GM12892 (cell line): ENCODE measurements around the gene FRMD3.

Experiments
- DNase-seq: peaks from one replicate; pipeline ENCODE4 v3.0.0; 2011; ENCODE audit not compliant: insufficient read length
- FAIRE-seq: peaks from 2 replicates; lab custom pipeline; 2011; peaks lifted over from hg19 to GRCh38; lab: Jason Lieb, UNC
- POLR2A ChIP-seq: IDR thresholded peaks from 2 replicates; pipeline ENCODE4 v1.6.1; 2011; ENCODE audit warnings: low read depth, low read length, control low read depth
- POLR2AphosphoS5 ChIP-seq: IDR thresholded peaks from 2 replicates; pipeline ENCODE4 v1.6.1; 2011; ENCODE audit warnings: low read depth, low read length, control low read depth
- TAF1 ChIP-seq: IDR thresholded peaks from 2 replicates; pipeline ENCODE4 v1.6.1; 2011; ENCODE audit warnings: low read depth, mild to moderate bottlenecking, control low read depth, low read length, borderline replicate concordance

FRMD3 gene

DNA sequence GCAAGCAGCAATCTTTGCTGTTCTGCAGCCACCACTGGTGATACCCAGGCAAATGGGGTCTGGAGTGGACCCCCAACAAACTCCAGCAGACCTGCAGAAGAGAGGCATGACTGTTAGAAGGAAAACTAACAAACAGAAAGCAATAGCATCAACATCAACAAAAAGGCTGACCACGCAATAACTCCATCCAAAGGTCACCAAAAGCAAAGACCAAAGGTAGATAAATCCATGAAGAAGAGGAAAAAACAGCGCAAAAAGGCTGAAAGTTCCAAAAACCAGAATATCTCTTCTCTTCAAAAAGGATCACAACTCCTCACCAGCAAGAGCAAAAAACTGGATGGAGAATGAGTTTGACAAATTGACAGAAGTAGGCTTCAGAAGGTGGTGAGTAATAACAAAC is 23.4 kb downstream of the FRMD3 start:
- FAIRE-seq (no peak), DNase-seq (no peak)
- TF ChIP-seq TAF1: no peak
- no peak for TF ChIP-seq POLR2AphosphoS5
- TF ChIP-seq POLR2A: no peak

DNA sequence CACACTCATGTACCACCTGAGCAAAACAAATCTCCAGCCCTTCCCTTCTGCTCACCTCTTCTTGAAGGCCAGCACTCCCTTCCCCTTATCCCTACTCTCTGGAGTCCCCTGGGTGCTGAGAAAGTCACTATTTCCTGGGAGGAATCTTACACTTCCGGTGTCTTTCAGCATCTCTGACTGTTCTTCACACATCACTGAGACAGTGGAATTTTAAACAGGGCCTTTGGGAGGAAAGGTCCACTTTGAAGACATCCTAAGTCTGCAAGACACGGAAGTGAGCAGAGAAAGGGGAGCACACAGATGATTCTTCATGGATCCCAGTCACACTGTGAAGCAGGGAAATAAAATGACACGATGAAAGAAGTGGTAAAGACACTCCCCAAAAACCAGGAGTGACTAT is 25.6 kb downstream of the FRMD3 start:
- TF ChIP-seq POLR2AphosphoS5: no peak
- TF ChIP-seq POLR2A: no peak
- no peak for TF ChIP-seq TAF1
- no peak for FAIRE-seq

DNA sequence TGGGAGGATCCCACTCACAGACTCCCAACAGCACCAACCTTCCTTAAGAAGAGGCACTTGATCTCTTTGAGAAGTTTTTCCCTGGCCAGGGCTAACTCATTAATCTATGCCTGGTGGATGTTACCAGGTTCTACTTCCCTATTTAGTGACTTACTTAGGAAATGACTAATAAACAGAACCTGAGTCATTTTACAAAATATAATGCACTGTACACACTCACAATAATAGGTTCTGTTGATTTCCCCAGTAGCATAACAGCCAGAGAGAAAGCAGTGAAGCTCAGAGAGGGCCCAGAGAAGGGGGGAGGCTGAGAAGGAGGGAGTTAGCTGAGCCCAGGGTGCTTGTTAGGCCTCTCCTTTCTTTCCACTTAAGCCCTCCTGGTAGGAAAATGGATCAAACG is 27.1 kb downstream of the FRMD3 start:
- DNase-seq: no peak
- TF ChIP-seq POLR2A (no peak), POLR2AphosphoS5 (no peak), TAF1 (no peak)
- FAIRE-seq: no peak

More for the DNA sequence above, 25.6 kb downstream of the FRMD3 start:
- no peak for DNase-seq

DNA sequence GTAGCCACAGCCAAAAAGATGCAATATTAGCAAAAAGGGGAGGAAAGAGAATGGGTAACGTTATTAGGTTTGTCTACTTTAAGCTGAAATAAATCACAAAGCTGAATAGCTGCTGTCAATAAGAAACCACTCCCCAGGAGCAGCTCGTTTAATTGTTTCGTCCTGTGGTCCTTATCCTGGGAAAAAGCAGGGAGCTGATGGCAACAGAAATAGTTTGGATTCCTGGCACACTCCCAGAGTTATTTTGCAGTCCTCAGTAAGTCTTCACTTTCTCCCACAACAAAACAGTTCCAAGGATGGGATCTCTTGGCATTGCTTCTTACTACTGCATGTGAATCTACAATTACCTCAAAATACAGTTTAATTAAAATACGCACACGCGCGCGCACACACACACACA is 28.8 kb downstream of the FRMD3 start:
- no peak for DNase-seq
- TF ChIP-seq POLR2AphosphoS5 (no peak), TAF1 (no peak), POLR2A (no peak)
- FAIRE-seq: no peak

DNA sequence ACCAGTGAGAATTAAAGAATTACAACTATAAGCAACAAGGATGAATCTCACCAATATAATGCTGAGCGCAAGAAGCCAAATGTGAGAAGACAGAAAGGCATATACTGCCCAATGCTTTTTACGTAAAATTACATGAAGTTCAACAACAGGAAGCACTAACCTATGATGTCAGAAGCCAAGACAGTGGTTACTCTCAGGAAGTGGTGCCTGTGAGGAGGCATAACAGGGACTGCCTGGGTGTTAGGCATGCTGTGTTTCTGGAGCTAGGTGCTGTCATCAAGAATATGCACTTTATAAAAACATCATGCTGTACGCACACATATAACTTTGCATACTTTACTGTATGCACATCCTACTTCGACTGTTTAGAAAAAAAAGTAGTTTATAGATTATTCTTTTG is 30.1 kb downstream of the FRMD3 start:
- FAIRE-seq (no peak), DNase-seq (no peak)
- TF ChIP-seq POLR2AphosphoS5 (no peak), TAF1 (no peak), POLR2A (no peak)

DNA sequence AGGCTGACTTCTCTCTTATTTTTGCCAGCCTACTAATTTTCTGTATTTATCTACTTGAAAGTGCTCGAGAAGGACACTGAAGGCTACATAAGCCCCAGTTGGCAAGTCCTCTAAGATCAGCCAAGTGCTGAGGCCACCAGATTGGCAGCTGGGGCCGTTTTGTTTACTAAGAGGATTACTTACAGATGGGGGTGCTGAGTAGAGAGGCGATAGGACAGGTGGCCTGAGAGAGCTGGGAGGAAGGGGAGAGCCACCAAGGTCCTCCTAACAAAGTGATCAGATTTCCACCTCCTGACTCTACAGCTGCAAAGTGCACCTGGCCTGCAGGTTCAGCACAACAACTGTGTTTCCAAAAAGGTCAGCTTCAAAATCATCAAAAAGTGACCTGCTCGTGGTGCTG is 32.9 kb downstream of the FRMD3 start:
- FAIRE-seq: no peak
- TF ChIP-seq POLR2AphosphoS5 (no peak), TAF1 (no peak), POLR2A (no peak)

DNA sequence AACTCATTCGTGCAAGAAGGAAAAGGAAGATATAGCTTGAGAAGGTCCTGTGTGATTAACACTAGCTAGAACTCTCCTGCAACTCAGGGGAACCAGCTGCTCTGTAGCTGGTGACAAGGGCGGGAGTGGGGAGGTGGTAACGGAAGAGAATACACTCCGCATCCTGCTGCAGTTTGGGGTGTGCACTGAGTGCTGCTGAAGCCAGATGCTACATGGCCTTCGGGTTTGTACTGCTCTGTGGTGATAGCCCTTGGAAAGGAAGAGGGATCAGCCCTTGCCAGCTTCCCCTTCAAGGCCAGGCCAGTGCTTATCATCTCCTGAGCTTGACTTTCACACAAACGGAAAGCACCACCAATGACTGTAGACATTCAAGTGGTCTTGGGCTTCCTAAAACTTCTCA is 34.3 kb downstream of the FRMD3 start:
- TF ChIP-seq TAF1: no peak
- no peak for TF ChIP-seq POLR2A
- TF ChIP-seq POLR2AphosphoS5: no peak
- DNase-seq (no peak), FAIRE-seq (no peak)

More for the DNA sequence above, 32.9 kb downstream of the FRMD3 start:
- no peak for DNase-seq

DNA sequence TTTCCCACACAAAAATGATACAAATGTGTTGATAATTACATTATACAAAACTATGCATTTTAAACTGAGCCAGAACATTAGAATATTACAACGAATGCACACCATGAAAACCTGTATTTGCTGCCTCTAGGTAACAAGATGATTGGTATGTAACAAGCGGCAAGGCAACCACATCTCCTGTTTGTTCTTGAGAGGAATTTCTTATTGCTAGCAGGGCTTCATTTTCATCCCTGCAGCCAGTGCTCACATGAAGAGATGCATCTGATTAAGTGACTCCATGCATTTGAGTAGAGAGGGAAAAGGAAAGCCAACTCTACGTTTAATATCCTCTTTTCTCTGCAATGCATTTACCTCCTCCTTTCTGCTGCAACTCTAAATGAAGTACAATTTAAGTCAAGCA is 36.6 kb downstream of the FRMD3 start:
- TF ChIP-seq POLR2A (no peak), TAF1 (no peak), POLR2AphosphoS5 (no peak)
- DNase-seq (no peak), FAIRE-seq (no peak)

DNA sequence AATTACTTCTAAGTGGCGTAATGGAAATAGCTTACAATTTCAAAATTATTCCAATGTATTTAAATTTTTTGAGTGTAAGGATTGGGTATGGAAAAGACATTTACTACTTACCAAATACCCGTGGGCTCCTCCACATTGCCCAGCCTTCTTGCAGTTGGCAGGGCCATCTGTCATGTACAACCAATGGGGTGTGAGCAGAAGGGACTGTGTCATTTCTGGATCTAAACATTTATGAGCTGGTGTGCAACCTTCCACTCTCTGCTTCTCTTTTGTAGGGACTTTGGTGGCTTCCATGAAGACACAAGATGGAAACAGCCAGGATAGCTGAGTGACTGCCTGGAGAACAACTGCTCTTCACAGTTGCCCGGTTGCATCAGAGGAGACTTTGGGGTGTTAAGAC is 40.8 kb downstream of the FRMD3 start:
- TF ChIP-seq TAF1 (no peak), POLR2AphosphoS5 (no peak)
- FAIRE-seq: no peak

DNA sequence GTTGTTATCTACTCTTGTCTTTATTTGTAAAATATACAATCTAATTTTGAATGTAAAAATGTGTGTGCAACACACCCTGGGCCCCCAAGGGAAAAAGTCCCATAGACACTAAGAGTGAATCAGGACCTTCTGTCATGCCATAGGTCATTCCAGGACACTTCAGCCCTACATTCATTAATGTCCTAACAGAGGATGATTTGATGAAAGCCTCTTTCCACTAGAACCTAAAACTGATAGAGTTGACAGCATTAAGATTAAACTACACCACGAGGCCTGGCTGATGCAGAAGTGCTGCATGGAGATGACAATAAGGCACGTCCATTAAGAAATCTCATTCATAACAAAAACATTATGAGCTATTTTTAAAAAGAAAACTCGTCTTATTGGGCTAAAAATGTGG is 46.2 kb downstream of the FRMD3 start:
- no peak for DNase-seq
- TF ChIP-seq POLR2AphosphoS5 (no peak), TAF1 (no peak), POLR2A (no peak)
- no peak for FAIRE-seq

More for the DNA sequence above, 40.8 kb downstream of the FRMD3 start:
- DNase-seq: no peak

DNA sequence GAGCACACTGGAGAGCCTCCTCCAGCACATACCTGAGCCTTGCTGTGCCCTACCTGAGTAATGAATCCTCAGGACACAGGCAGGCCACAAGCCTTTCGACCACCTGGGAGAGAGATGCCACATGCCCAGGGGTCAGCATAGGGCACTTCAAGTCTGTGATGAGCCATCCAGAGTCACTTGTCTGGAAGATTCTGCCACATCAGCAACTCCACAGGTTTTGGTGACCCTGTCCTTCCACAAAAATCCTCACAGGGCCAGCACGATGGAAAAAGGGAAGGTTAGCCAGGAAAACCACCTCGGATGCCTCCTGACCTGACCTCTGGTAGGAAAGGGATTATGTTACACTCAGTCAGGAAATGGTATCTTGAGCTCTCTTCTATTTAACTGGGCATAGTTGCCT is 46.8 kb downstream of the FRMD3 start:
- DNase-seq (no peak), FAIRE-seq (no peak)
- no peak for TF ChIP-seq POLR2A
- no peak for TF ChIP-seq TAF1
- no peak for TF ChIP-seq POLR2AphosphoS5

DNA sequence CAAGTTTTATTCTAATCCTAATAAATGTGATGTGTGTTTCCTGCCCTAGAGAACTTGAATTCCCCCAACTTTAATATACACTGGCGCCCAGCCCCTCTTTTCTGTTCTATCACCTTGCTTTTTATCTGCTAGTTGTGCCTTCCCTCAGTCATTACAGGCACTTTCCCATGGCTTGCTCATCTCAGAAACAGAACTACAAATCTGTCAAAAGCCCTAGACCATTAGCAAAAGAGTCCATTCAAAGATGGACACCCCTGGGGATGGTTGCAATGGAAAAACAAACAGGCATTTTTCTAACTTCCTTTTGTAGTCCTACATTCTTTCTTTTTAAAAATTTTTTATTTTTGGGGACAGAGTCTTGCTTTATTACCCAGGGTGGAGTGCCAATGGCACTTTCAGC is 48.2 kb downstream of the FRMD3 start:
- DNase-seq (no peak), FAIRE-seq (no peak)
- TF ChIP-seq POLR2AphosphoS5 (no peak), POLR2A (no peak), TAF1 (no peak)

DNA sequence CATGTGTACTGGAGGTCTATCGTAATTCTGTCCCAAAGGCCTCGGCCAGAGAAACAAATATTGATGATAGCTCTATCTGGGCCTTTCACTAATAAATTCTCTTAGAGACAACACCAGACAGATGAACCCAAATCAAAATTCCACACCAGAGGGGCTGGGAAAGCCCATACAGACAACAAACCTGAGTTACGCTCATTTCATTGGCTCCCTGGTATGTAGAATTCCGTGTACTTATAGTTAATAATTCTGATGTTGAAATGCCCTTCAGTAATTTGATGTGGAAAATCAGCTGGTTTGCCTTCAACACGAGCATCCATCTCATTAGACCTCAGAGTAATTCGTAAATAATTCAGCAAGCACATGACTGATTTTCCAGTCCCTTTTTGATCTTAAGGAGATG is 53.2 kb downstream of the FRMD3 start:
- no peak for FAIRE-seq
- DNase-seq: no peak
- TF ChIP-seq POLR2A (no peak), TAF1 (no peak), POLR2AphosphoS5 (no peak)
